HepG2 (cell line): ENCODE data around the gene ARFGEF3. TPM values are rescaled to one million over a fixed set of nuclear protein-coding genes. Genes with fewer than 3 reads are reported as not detected.

Experiments used
- ARID4A ChIP-seq: sonication (generic); formaldehyde crosslinking; IDR thresholded peaks from 2 replicates; pipeline ENCODE4 v1.5.0; 2020; ENCODE audit warnings: mild to moderate bottlenecking, missing genetic modification reagents, borderline replicate concordance
- GABPA ChIP-seq, 2 experiments: IDR thresholded peaks; 2 replicates each; pipeline ENCODE4 v1.6.1; 2011 to 2016; ENCODE audit warnings: low read depth in 2 of 2, low read length in 1 of 2, missing biosample characterization in 1 of 2, missing genetic modification characterization in 1 of 2
- HINFP ChIP-seq: sonication (generic); formaldehyde crosslinking; IDR thresholded peaks from 2 replicates; pipeline ENCODE4 v1.4.0; 2020; ENCODE audit warnings: low read depth, mild to moderate bottlenecking, missing genetic modification reagents
- STAT6 ChIP-seq: sonication (generic); formaldehyde crosslinking; IDR thresholded peaks from 2 replicates; pipeline ENCODE4 v1.4.0; 2020; ENCODE audit warnings: missing genetic modification reagents, mild to moderate bottlenecking, borderline replicate concordance
- TFAP4 ChIP-seq: sonication (generic); IDR thresholded peaks from 2 replicates; pipeline ENCODE4 v1.6.1; 2016; ENCODE audit warnings: low read depth, borderline replicate concordance
- ZNF318 ChIP-seq: sonication (generic); formaldehyde crosslinking; IDR thresholded peaks from 2 replicates; pipeline ENCODE4 v1.4.0; 2020; ENCODE audit warnings: mild to moderate bottlenecking, missing genetic modification reagents
- ZNF510 ChIP-seq: sonication (generic); formaldehyde crosslinking; IDR thresholded peaks from 2 replicates; pipeline ENCODE4 v1.4.0; 2020; ENCODE audit warnings: low read depth, mild to moderate bottlenecking, missing genetic modification reagents
- ZNF564 ChIP-seq: sonication (generic); formaldehyde crosslinking; IDR thresholded peaks from 2 replicates; pipeline ENCODE4 v1.8.1; 2023; ENCODE audit warnings: mild to moderate bottlenecking, missing genetic modification reagents
- ZNF775 ChIP-seq: sonication (generic); formaldehyde crosslinking; IDR thresholded peaks from 2 replicates; pipeline ENCODE4 v1.4.0; 2020; ENCODE audit warnings: missing genetic modification reagents, mild to moderate bottlenecking, moderate library complexity, borderline replicate concordance
- polyA plus RNA-seq, 8 experiments: library from polyadenylated mRNA; depleted of rRNA in 3 of 8; stranded (reverse) in 7 of 8; unstranded in 1 of 8; fragments of >200 nt; fragmentation: Illumina TruSeq in 4 of 8; extraction: Trizol in 4 of 8; gene quantifications; 2 replicates each; pipeline versions ENCODE4 v1.2.1 to v1.2.3, GENCODE V29; 2011 to 2016; ENCODE audit warnings: low read depth in 4 of 8, missing spikeins in 1 of 8, mixed read lengths in 1 of 8; ENCODE audit not compliant: insufficient read depth in 1 of 8
- total RNA-seq, 5 experiments: library from RNA; depleted of rRNA; stranded (reverse); fragments of >200 nt; fragmentation: Illumina TruSeq; extraction: Trizol; gene quantifications; 2 replicates each; pipeline ENCODE4 v1.2.3, GENCODE V29; 2016; ENCODE audit warnings: low read depth in 1 of 5

ARFGEF3 gene
- total and polyA plus RNA-seq, 2 of the 13 experiments (the other 11 are each of a cell fraction or from before 2014, with no cell fraction given), result 0.60 to 2.6 TPM

- TF ChIP-seq STAT6 (CRISPR knock-in tag) (no peak), ZNF564 (no peak), HINFP (no peak), ZNF775 (CRISPR knock-in tag) (no peak), GABPA (IDR thresholded peaks at IDR 0.05; ENCODE audit: low read depth, low read length) (no peak), GABPA (CRISPR knock-in tag; IDR thresholded peaks at IDR 0.05; ENCODE audit: low read depth) (no peak), ARID4A (CRISPR knock-in tag) (no peak), TFAP4 (peak; percentile 76), ZNF318 (CRISPR knock-in tag) (no peak), ZNF510 (CRISPR knock-in tag) (no peak)
These were observed 45.7 kb upstream of the ARFGEF3 start (continued) for GRCh38 chr6:138115877-138116660.
